PC-3 (cell line): ENCODE data around the gene DENND2A. TPM values are rescaled to one million over a fixed set of nuclear protein-coding genes. Genes with fewer than 3 reads are reported as not detected.
"Not testable (repeated sequence)": the region's sequence is repeated elsewhere in the genome, so short reads cannot be mapped to it uniquely, and the experiment has no call there.

Source experiments
- ATAC-seq: fragments of 200-7000 bp; cut with Tn5 transposase; 2 replicates; pipeline ENCODE4 v1.9.1; 2020; ENCODE audit warnings: mild to moderate bottlenecking, moderate library complexity
- BruUV-seq: library from RNA; stranded (reverse); fragments of 400-500 nt; replicated peaks from 2 replicates; lab custom pipeline; 2021; lab: Mats Ljungman, UMichigan
- CTCF ChIA-PET: fragments of 300-600 bp; sonication (Branson Sonifier 250); formaldehyde crosslinking; loops from one replicate; lab custom pipeline; 2022; ENCODE audit warnings: antibody characterized with exemption; lab: Charles Lee
- POLR2A ChIA-PET: fragments of 300-600 bp; sonication (Branson Sonifier 250); formaldehyde crosslinking; loops from one replicate; lab custom pipeline; 2022; ENCODE audit warnings: antibody characterized with exemption; ENCODE audit not compliant: unreplicated experiment; lab: Charles Lee
- DNase-seq: peaks from one replicate; pipeline ENCODE4 v3.0.0-alpha.2; 2015
- H2AFZ ChIP-seq: fragments of 300-600 bp; sonication (generic); 2 replicates; pipeline ENCODE4 v1.6.0; 2016; ENCODE audit warnings: antibody characterized with exemption, low read length
- H3F3A ChIP-seq: fragments of 300-600 bp; sonication (generic); one replicate; pipeline ENCODE4 v1.6.0; 2017; ENCODE audit warnings: antibody characterized with exemption, low read length, control low read depth, mild to moderate bottlenecking; ENCODE audit not compliant: unreplicated experiment
- H3K27ac ChIP-seq: fragments of 300-600 bp; sonication (generic); 2 replicates; pipeline ENCODE4 v1.5.1; 2016; ENCODE audit warnings: mild to moderate bottlenecking, low read length
- H3K27me3 ChIP-seq: fragments of 300-600 bp; sonication (generic); 2 replicates; pipeline ENCODE4 v1.6.1; 2016; ENCODE audit warnings: low read length, mixed read lengths
- H3K36me3 ChIP-seq: fragments of 300-600 bp; sonication (generic); 2 replicates; pipeline ENCODE4 v1.6.1; 2016; ENCODE audit warnings: low read depth, mixed run types, low read length, mixed read lengths
- H3K4me1 ChIP-seq: fragments of 300-600 bp; sonication (generic); 2 replicates; pipeline ENCODE4 v1.5.1; 2016; ENCODE audit warnings: low read length; ENCODE audit not compliant: insufficient read depth
- H3K4me2 ChIP-seq: fragments of 300-600 bp; sonication (generic); 2 replicates; pipeline ENCODE4 v1.6.0; 2016; ENCODE audit warnings: low read length
- H3K4me3 ChIP-seq: fragments of 300-600 bp; sonication (generic); 2 replicates; pipeline ENCODE4 v1.5.1; 2016; ENCODE audit warnings: mild to moderate bottlenecking, low read length, mixed read lengths
- H3K79me2 ChIP-seq: fragments of 300-600 bp; sonication (generic); 2 replicates; pipeline ENCODE4 v1.6.1; 2017; ENCODE audit warnings: low read length, mixed read lengths
- H3K9ac ChIP-seq: fragments of 300-600 bp; sonication (generic); 2 replicates; pipeline ENCODE4 v1.6.0; 2016; ENCODE audit warnings: mild to moderate bottlenecking, low read length
- H3K9me2 ChIP-seq: fragments of 300-600 bp; sonication (generic); replicated peaks from 2 replicates; pipeline ENCODE4 v1.6.1; 2016; ENCODE audit warnings: mixed run types, low read length, mixed read lengths
- H3K9me3 ChIP-seq: fragments of 300-600 bp; sonication (generic); 2 replicates; pipeline ENCODE4 v1.6.1; 2016; ENCODE audit warnings: low read length, mixed read lengths
- H4K20me1 ChIP-seq: fragments of 300-600 bp; sonication (generic); 2 replicates; pipeline ENCODE4 v1.6.1; 2016; ENCODE audit warnings: low read length, mixed read lengths
- CTCF ChIP-seq: fragments of 300-600 bp; sonication (generic); conservative IDR thresholded peaks from 2 replicates; pipeline ENCODE4 v1.5.1; 2017; ENCODE audit warnings: antibody characterized with exemption, low read depth, mild to moderate bottlenecking, low read length
- EZH2 ChIP-seq: fragments of 300-600 bp; sonication (generic); IDR thresholded peaks from one replicate; pipeline ENCODE4 v1.6.1; 2017; ENCODE audit warnings: antibody characterized with exemption, mild to moderate bottlenecking, low read length; ENCODE audit not compliant: unreplicated experiment
- EZH2phosphoT487 ChIP-seq: fragments of 300-600 bp; sonication (generic); IDR thresholded peaks from 2 replicates; pipeline ENCODE4 v1.6.1; 2018; ENCODE audit warnings: mild to moderate bottlenecking, antibody characterized with exemption, low read length, borderline replicate concordance
- intact Hi-C: fragments of 100-400 bp; cut with micrococcal nuclease; formaldehyde crosslinking; loops from 2 replicates; pipeline ENCODE4 v1.9.0; 2023
- total RNA-seq: library from RNA; depleted of rRNA; stranded (reverse); fragments of >200 nt; gene quantifications from 2 replicates; pipeline ENCODE4 v1.2.3, GENCODE V29; 2014

DENND2A gene
- total RNA-seq, 1 experiment from 2014 or later, result 8.9 TPM

- CTCF ChIA-PET, result no interaction called here
- no peak overlapping the region for H3K4me3 ChIP-seq
- no peaks in the 10 kb centered on the region for H3F3A ChIP-seq
- no peaks in the 10 kb centered on the region for H3K9me3 ChIP-seq
- no peaks in the 10 kb centered on the region for H3K27me3 ChIP-seq
- H3K79me2 ChIP-seq, result no peaks in the 10 kb centered on the region
- TF ChIP-seq CTCF (no peak), EZH2phosphoT487 (no peak), EZH2 (no peak)
- H3K4me2 ChIP-seq, result no peak overlapping the region
- POLR2A ChIA-PET, result no interaction called here
- DNase-seq (no peak), ATAC-seq (no peak)
- no peak overlapping the region for H2AFZ ChIP-seq
- no TSS peak for BruUV-seq
- no peaks in the 10 kb centered on the region for H3K9me2 ChIP-seq
- H3K27ac ChIP-seq, result no peak overlapping the region
- intact Hi-C loops, result no loop called here
- H4K20me1 ChIP-seq, result no peaks in the 10 kb centered on the region
- no peaks in the 10 kb centered on the region for H3K36me3 ChIP-seq
- H3K4me1 ChIP-seq, result peaks cover 33% of the 10 kb centered on the region
- no peak overlapping the region for H3K9ac ChIP-seq
These were observed 70.5 kb downstream of the DENND2A start for GRCh38 chr7:140570120-140570519.

GRCh38 chr7:140568021-140568813 is 72.4 kb downstream of the DENND2A start:
- Histone ChIP-seq H3F3A (no peaks in the 10 kb centered on the region), H3K27ac (no peak overlapping the region), H3K27me3 (no peaks in the 10 kb centered on the region), H3K9me2 (no peaks in the 10 kb centered on the region), H3K79me2 (no peaks in the 10 kb centered on the region), H3K9me3 (no peaks in the 10 kb centered on the region), H4K20me1 (no peaks in the 10 kb centered on the region), H3K4me1 (peaks cover 45% of the 10 kb centered on the region), H3K36me3 (no peaks in the 10 kb centered on the region), H3K4me3 (no peak overlapping the region), H3K4me2 (0 out of 2 replicates have a peak overlapping the region, but pooled peaks have one; percentile 18), H2AFZ (no peak overlapping the region), H3K9ac (no peak overlapping the region)
- POLR2A ChIA-PET, result interaction anchor here (0.7 kb wide), 1 partner anchor 63 kb away, joined by 3 read pairs; no protein-coding TSS in a partner anchor
- intact Hi-C loops, result loop anchor here (5.0 kb wide), 1 partner anchor 39 kb away; no protein-coding TSS in a partner anchor
- ATAC-seq (no peak), DNase-seq (no peak)
- TF ChIP-seq CTCF, result no peak
- TF ChIP-seq EZH2, result no peak
- TF ChIP-seq EZH2phosphoT487, result no peak
- CTCF ChIA-PET, result interaction anchor here (0.5 to 1.0 kb wide), 2 partner anchors 28 to 48 kb away, joined by 3 read pairs; no protein-coding TSS in a partner anchor
- no TSS peak for BruUV-seq

GRCh38 chr7:140566186-140566585 is 74.4 kb downstream of the DENND2A start:
- H3K9me2 ChIP-seq, H3F3A ChIP-seq, POLR2A ChIA-PET, H3K27me3 ChIP-seq, H4K20me1 ChIP-seq, H3K36me3 ChIP-seq, H3K4me3 ChIP-seq, H3K79me2 ChIP-seq, H3K9ac ChIP-seq, H3K9me3 ChIP-seq, CTCF ChIA-PET, H3K4me2 ChIP-seq, BruUV-seq: not testable (repeated sequence)
- H3K4me1 ChIP-seq, result peaks cover 36% of the 10 kb centered on the region
- DNase-seq, result peak; percentile 64
- intact Hi-C loops, result loop anchor here (2.0 to 5.0 kb wide), 3 partner anchors 23 to 47 kb away; no protein-coding TSS in a partner anchor
- H2AFZ ChIP-seq, result 0 out of 2 replicates have a peak overlapping the region, but pooled peaks have one; percentile 48
- peak; percentile 25 for ATAC-seq
- peak overlapping the region; percentile 58 for H3K27ac ChIP-seq

- ATAC-seq, H3K4me2 ChIP-seq, H3K9me3 ChIP-seq, H3K4me3 ChIP-seq, H3K9me2 ChIP-seq, CTCF ChIA-PET, POLR2A ChIA-PET, H3F3A ChIP-seq, BruUV-seq, H3K9ac ChIP-seq, H4K20me1 ChIP-seq, H3K36me3 ChIP-seq, DNase-seq, H2AFZ ChIP-seq, H3K79me2 ChIP-seq, H3K27me3 ChIP-seq: not testable (repeated sequence)
- peaks cover 36% of the 10 kb centered on the region for H3K4me1 ChIP-seq
- intact Hi-C loops, result loop anchor here (2.0 to 5.0 kb wide), 3 partner anchors 23 to 47 kb away; no protein-coding TSS in a partner anchor
- peak overlapping the region; percentile 58; the same call in 1 of the 2 replicates for H3K27ac ChIP-seq
These were observed 74.9 kb downstream of the DENND2A start for GRCh38 chr7:140565761-140566160.
